Memory B cell (primary cell): ENCODE measurements around the gene AP5M1.
"Not testable (repeated sequence)": the region's sequence is repeated elsewhere in the genome, so short reads cannot be mapped to it uniquely, and the experiment has no call there.

Source experiments
- ATAC-seq: fragments of 150-1000 bp; cut with Tn5 transposase; 2 replicates; pipeline ENCODE4 v1.10.0; 2021; ENCODE audit warnings: low read depth, mild to moderate bottlenecking, moderate library complexity
- DNase-seq, 2 donors: peaks; one replicate each; pipeline ENCODE4 v3.0.0; 2022; ENCODE audit warnings: low spot score in 2 of 2
- H3K27ac Mint-ChIP-seq: one replicate; pipeline ENCODE4 v1.8.0; 2022; ENCODE audit warnings: mild to moderate bottlenecking, moderate library complexity, mixed read lengths
- H3K27me3 Mint-ChIP-seq: one replicate; pipeline ENCODE4 v1.8.0; 2022; ENCODE audit warnings: mixed read lengths
- H3K36me3 Mint-ChIP-seq: one replicate; pipeline ENCODE4 v1.8.0; 2022; ENCODE audit warnings: mild to moderate bottlenecking, mixed read lengths
- H3K4me1 Mint-ChIP-seq: one replicate; pipeline ENCODE4 v1.8.0; 2022; ENCODE audit warnings: mixed read lengths
- H3K4me3 Mint-ChIP-seq: one replicate; pipeline ENCODE4 v1.8.0; 2022; ENCODE audit warnings: mild to moderate bottlenecking, moderate library complexity, mixed read lengths
- H3K9me3 Mint-ChIP-seq: one replicate; pipeline ENCODE4 v1.8.0; 2022; ENCODE audit warnings: mixed read lengths

Gene AP5M1

DNA sequence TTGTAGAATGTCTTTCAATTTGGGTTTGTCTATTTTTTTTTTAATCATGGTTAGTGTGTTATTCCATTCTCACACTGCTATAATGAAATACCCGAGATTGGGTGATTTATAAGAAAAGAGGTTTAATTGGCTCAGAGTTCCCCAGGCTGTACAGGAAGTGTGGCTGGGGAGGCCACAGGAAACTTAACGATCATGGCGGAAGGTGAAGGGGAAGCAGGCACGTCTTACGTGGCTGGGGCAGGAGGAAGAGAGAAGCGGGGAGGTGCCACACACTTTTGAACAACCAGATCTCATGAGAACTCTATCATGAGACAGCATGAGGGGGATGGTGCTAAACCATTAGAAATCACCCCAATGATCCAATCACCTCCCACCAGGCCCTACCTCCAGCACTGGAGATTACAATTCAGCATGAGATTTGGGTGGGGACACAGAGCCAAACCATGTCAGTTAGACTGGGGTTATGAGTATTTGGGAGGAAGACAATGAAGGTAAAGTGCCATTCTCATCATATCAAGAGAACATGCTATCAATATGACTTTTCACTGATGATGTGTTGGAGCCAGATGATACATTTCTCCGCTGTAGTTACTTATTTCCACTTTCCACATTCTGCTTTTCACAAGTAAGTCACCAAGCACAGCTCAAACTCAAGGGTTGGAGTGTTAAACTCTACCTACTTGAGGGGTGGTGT, 45.8 kb downstream of the AP5M1 start:
- no peak for ATAC-seq
- no peak for DNase-seq
- no peaks in the 10 kb centered on the region for H3K27me3 Mint-ChIP-seq
- H3K4me3 Mint-ChIP-seq, result no peak overlapping the region
- H3K4me1 Mint-ChIP-seq, result peaks cover 5% of the 10 kb centered on the region
- no peak overlapping the region for H3K27ac Mint-ChIP-seq
- peaks cover 3% of the 10 kb centered on the region for H3K9me3 Mint-ChIP-seq
- H3K36me3 Mint-ChIP-seq, result no peaks in the 10 kb centered on the region

DNA sequence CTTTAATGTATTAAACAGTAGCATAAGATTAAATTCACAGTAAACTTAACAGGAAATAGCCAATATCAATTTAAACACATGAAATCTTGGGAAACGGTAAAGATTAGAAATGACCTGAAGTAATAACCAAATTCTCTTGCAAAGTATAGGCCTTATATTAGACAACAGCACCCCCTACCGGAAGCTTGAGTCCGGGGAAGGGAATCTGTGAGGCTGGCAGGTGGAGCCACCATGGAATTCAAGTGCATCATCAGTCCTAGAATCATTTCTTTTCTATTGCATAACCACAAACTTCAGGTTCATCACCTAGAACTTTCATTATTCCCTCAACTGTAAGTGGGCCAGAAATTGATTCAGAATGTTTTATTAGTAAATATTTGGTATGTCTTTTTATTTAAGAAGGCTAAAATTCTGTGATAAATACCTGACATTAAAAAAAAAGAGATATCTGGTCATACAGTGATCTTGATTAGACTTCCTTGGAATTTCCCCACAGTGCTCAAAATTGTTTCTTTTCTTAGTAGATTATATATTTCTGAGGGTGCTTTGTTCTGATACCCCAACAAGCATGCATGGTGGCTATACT, 48.6 kb downstream of the AP5M1 start:
- ATAC-seq, result peak; percentile 80
- no peaks in the 10 kb centered on the region for H3K36me3 Mint-ChIP-seq

DNA sequence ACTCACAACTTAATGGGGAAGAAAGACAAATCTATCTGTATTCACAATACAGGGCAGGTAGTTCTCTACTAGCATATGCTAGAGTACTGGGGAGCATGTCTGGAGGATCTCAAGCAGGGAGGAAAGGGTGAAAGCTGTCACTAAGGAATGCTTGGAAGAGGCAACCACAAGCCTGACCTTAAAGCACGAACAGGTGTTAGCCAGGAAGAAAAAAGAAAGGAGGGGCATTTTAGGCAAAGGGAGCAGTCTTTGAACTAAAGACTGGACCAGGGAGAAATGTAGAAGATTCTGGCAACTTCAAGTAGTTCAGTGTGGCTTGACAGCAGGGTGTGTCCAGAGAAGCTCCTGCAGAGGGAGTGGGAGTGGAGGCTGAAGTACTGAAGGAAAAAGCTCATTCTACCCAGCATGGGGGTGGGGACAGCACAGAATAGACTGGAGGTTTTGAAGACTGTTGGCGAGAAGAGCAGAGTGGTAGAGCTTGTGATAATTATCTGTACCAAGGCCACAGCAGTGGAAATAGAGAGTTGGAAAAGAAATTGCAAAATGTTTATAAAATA, 50.9 kb downstream of the AP5M1 start:
- no peaks in the 10 kb centered on the region for H3K27me3 Mint-ChIP-seq
- no peak overlapping the region for H3K27ac Mint-ChIP-seq
- H3K36me3 Mint-ChIP-seq, result no peaks in the 10 kb centered on the region
- ATAC-seq, result no peak
- H3K4me1 Mint-ChIP-seq, result no peaks in the 10 kb centered on the region
- no peak for DNase-seq
- H3K9me3 Mint-ChIP-seq, result no peaks in the 10 kb centered on the region
- no peak overlapping the region for H3K4me3 Mint-ChIP-seq

More for the DNA sequence above, 48.6 kb downstream of the AP5M1 start:
- Mint-ChIP-seq H3K27me3 (no peaks in the 10 kb centered on the region), H3K9me3 (peaks cover 3% of the 10 kb centered on the region), H3K4me3 (no peak overlapping the region), H3K4me1 (peaks cover 5% of the 10 kb centered on the region), H3K27ac (no peak overlapping the region)
- peak; percentile 69 to 78 for DNase-seq

DNA sequence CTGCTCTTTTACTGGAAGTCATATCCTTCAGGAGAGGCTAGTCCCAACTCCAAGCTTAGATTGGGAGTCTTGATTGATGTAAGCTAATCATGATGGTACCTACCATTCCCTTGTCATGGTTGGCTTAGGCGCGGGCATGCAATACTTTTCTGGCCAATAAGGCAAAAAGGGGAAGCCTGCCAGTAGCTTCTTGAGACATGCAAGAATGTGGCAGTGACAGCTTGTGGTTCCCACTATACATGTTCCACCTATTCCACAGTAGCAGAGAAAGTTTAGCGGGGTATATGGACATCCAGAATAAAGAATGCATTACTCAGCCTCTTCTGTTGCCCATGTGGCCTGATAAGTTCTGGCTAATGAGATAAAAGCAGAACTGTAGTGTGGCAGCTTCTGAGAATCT, 55.0 kb downstream of the AP5M1 start:
- DNase-seq (no peak), ATAC-seq (no peak)
- no peaks in the 10 kb centered on the region for H3K36me3 Mint-ChIP-seq
- H3K9me3 Mint-ChIP-seq, result no peaks in the 10 kb centered on the region
- H3K4me3 Mint-ChIP-seq, result no peak overlapping the region
- H3K27me3 Mint-ChIP-seq, result no peaks in the 10 kb centered on the region
- H3K4me1 Mint-ChIP-seq, result peaks cover 8% of the 10 kb centered on the region
- H3K27ac Mint-ChIP-seq, result no peak overlapping the region

DNA sequence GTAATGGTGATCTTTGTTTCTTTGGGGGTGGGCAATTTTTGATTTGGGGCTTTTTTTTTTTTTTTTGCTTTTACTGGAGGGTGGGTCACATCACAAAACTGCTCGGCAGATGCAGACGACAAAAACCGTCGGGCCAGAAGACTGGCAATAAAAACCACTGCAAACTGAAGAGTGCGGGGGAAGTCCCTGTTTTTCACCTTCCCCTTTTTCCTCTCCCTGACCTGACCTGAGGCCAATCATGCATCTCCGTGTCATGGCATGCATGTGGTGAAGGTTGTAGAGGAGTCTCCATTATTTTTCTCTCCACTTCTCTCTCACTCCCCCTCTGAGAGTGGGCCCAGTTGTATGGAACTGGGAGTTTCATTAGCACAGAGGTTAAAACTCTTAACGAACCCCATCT, 57.5 kb downstream of the AP5M1 start:
- peak; percentile 20 to 40 for DNase-seq
- Mint-ChIP-seq H3K36me3 (no peaks in the 10 kb centered on the region), H3K27me3 (no peaks in the 10 kb centered on the region), H3K4me3 (no peak overlapping the region), H3K4me1 (peaks cover 8% of the 10 kb centered on the region), H3K9me3 (no peaks in the 10 kb centered on the region), H3K27ac (peak overlapping the region; percentile 66)
- peak; percentile 100 for ATAC-seq

DNA sequence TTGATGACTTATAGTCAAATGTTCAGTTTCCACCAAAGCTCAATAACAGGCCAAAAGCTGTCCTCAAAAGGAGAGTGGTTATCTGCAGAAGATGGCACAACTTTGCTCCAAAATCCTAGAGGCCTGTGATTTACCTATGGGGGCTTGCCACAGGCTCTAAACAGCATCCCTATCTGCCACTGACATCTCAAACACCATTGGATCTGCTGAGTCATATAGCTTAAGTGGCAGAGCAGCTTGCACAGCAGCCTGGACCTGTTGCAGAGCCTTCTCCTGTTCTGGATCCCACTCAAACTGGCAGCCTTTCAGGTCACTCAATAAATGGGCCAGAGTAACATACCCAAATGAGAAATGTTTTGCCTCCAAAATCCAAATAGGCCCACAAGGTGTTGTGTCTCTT, 61.1 kb downstream of the AP5M1 start:
- Mint-ChIP-seq H3K36me3 (no peaks in the 10 kb centered on the region), H3K9me3 (peaks cover 7% of the 10 kb centered on the region), H3K4me3 (no peak overlapping the region), H3K27me3 (no peaks in the 10 kb centered on the region), H3K27ac (no peak overlapping the region), H3K4me1 (peaks cover 8% of the 10 kb centered on the region)
- no peak for DNase-seq
- ATAC-seq, result no peak

DNA sequence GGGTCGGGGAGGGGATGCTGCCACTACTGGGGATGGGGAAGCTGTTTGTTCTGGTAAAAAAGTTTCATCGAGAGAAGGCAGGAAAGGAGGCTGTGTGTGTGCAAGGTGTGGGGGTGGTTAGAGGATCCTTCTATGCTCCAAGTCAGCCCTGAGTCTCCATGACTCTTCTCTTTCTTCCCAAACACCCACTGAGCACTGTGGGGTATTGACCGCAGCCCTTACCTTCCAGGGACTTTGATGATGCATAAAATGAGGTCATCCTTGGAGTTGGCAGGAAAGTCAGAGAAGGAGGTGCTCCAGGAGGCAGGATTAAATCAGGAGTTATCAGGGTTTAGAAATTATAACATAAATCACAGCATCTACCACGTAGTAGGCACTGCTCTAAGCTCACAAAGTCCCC, 63.7 kb downstream of the AP5M1 start:
- H3K4me3 Mint-ChIP-seq, DNase-seq, ATAC-seq, H3K36me3 Mint-ChIP-seq, H3K27ac Mint-ChIP-seq, H3K4me1 Mint-ChIP-seq, H3K27me3 Mint-ChIP-seq: not testable (repeated sequence)
- H3K9me3 Mint-ChIP-seq, result peaks cover 22% of the 10 kb centered on the region

DNA sequence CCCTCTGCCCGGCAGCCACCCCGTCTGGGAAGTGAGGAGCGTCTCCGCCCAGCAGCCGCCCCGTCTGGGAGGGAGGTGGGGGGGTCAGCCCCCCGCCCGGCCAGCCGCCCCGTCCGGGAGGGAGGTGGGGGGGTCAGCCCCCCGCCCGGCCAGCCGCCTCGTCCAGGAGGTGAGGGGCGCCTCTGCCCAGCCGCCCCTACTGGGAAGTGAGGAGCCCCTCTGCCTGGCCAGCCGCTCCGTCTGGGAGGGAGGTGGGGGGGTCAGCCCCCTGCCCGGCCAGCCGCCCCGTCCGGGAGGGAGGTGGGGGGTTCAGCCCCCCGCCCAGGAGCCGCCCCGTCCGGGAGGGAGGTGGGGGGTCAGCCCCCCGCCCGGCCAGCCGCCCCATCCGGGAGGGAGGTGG, 65.0 kb downstream of the AP5M1 start:
- H3K4me3 Mint-ChIP-seq, H3K4me1 Mint-ChIP-seq, ATAC-seq, H3K27ac Mint-ChIP-seq, DNase-seq, H3K27me3 Mint-ChIP-seq, H3K36me3 Mint-ChIP-seq: not testable (repeated sequence)
- peaks cover 22% of the 10 kb centered on the region for H3K9me3 Mint-ChIP-seq

DNA sequence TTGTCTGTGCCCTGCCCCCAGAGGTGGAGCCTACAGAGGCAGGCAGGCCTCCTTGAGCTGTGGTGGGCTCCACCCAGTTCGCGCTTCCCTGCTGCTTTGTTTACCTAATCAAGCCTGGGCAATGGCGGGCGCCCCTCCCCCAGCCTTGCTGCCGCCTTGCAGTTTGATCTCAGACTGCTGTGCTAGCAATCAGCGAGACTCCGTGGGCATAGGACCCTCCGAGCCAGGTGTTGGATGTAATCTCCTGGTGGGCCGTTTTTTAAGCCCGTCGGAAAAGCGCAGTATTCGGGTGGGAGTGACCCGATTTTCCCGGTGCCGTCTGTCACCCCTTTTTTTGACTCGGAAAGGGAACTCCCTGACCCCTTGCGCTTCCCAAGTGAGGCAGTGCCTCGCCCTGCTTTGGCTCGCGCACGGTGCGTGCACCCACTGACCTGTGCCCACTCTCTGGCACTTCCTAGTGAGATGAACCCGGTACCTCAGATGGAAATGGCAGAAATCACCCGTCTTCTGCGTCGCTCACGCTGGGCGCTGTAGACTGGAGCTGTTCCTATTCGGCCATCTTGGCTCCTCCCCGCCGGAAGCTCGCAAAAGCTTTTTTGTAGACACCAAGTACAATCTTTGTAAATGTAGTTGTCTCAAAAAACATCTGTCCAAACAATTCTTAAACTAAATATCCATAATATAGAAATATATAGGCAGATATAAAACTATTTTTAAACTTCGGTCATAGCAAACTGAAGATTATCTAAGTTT, 75.0 kb downstream of the AP5M1 start:
- not testable (repeated sequence) for H3K4me1 Mint-ChIP-seq, H3K27me3 Mint-ChIP-seq, H3K9me3 Mint-ChIP-seq, ATAC-seq, H3K36me3 Mint-ChIP-seq, DNase-seq
- Mint-ChIP-seq H3K27ac (peak overlapping the region; percentile 58), H3K4me3 (peak overlapping the region; percentile 80)

DNA sequence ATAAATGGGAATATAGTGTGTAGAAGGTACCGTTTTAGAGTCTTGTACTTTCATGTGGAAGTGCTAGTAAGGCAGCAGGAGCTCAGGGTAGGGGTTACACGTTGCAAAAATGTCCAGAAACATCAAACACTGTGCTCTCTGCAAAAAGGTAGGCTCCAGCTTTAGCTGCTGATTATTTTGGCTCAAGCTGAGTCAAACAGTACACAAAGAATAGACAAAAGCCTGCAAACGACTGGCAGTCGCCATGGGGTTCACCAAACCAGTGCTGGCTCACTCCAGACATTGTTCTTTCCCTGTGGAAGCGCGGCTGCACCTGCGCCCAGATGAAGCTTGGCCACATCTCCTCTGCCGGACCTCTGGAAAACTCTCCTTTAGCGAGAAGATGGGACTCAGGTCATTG, 76.3 kb downstream of the AP5M1 start:
- Mint-ChIP-seq H3K36me3 (peaks cover 1% of the 10 kb centered on the region), H3K27me3 (peaks cover 3% of the 10 kb centered on the region), H3K4me3 (no peak overlapping the region), H3K9me3 (peaks cover 1% of the 10 kb centered on the region), H3K27ac (no peak overlapping the region), H3K4me1 (no peaks in the 10 kb centered on the region)
- DNase-seq, result no peak
- no peak for ATAC-seq

DNA sequence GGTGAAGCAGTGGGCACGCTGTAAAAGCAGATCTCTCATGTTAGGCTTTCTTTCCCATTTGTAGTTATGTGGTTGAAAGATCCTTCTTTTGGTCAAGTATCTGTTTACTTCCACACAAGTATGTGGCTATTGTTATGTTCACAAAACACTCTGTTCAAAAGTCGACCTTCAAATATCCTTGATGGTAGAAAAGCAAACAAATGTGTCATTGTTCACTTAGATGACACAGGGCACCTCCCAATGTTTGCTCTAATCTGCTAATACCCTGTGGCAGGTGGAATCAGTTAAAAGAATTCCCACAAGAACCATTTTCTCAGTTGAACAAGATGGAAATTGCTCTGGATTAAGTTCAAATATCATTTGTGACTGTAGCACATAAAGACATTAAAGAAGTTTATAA, 78.0 kb downstream of the AP5M1 start:
- no peak for ATAC-seq

More for the DNA sequence above, 78.0 kb downstream of the AP5M1 start:
- H3K27ac Mint-ChIP-seq, result no peak overlapping the region
- H3K27me3 Mint-ChIP-seq, result peaks cover 3% of the 10 kb centered on the region
- no peaks in the 10 kb centered on the region for H3K4me1 Mint-ChIP-seq
- peaks cover 1% of the 10 kb centered on the region for H3K9me3 Mint-ChIP-seq
- no peak overlapping the region for H3K4me3 Mint-ChIP-seq
- H3K36me3 Mint-ChIP-seq, result peaks cover 1% of the 10 kb centered on the region
- DNase-seq, result no peak
